HFF-Myc (cell line): ENCODE results near the gene PARD6G.

Experiments
- DNase-seq: peaks from one replicate; pipeline ENCODE4 v3.0.0-alpha.2; 2011; ENCODE audit warnings: low read depth; ENCODE audit errors: extremely low read depth
- H3K4me3 ChIP-seq: replicated peaks from 2 replicates; pipeline ENCODE4 v1.5.1; 2011; ENCODE audit warnings: low read depth, mild to moderate bottlenecking, control low read depth, low read length
- CTCF ChIP-seq: IDR thresholded peaks from 2 replicates; pipeline ENCODE4 v1.5.1; 2012; ENCODE audit warnings: mild to moderate bottlenecking, low read depth, low read length, control low read depth; ENCODE audit errors: missing control alignments

The PARD6G gene

GRCh38 chr18:80232030-80232429, 15.3 kb downstream of the PARD6G start:
- DNase-seq, result no peak
- TF ChIP-seq CTCF, result no peak
- no peak overlapping the region for H3K4me3 ChIP-seq

- no peak overlapping the region for H3K4me3 ChIP-seq
- TF ChIP-seq CTCF, result no peak
- no peak for DNase-seq
These were observed 15.7 kb downstream of the PARD6G start for GRCh38 chr18:80231616-80232015.

DNA sequence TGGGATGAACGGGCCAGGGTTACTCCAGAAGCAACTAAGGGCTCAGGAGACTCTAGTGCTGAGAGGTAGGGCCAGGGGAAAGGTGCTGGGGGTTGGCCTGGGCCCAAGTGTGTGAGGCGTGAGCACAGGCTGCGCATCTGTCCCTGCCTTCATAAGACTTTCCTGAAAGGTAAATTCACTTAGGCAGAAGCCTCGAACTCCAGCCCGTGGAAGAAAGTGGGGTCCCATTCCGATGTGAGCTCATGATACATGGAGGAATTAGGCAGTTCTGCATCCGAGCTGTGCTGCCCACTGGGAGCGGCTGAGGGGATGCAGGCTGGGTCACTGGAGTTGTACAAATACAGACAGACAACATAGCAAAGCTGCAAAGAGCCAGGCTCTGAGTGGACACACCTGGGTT, 16.2 kb downstream of the PARD6G start:
- DNase-seq, result no peak
- TF ChIP-seq CTCF, result no peak
- no peak overlapping the region for H3K4me3 ChIP-seq

DNA sequence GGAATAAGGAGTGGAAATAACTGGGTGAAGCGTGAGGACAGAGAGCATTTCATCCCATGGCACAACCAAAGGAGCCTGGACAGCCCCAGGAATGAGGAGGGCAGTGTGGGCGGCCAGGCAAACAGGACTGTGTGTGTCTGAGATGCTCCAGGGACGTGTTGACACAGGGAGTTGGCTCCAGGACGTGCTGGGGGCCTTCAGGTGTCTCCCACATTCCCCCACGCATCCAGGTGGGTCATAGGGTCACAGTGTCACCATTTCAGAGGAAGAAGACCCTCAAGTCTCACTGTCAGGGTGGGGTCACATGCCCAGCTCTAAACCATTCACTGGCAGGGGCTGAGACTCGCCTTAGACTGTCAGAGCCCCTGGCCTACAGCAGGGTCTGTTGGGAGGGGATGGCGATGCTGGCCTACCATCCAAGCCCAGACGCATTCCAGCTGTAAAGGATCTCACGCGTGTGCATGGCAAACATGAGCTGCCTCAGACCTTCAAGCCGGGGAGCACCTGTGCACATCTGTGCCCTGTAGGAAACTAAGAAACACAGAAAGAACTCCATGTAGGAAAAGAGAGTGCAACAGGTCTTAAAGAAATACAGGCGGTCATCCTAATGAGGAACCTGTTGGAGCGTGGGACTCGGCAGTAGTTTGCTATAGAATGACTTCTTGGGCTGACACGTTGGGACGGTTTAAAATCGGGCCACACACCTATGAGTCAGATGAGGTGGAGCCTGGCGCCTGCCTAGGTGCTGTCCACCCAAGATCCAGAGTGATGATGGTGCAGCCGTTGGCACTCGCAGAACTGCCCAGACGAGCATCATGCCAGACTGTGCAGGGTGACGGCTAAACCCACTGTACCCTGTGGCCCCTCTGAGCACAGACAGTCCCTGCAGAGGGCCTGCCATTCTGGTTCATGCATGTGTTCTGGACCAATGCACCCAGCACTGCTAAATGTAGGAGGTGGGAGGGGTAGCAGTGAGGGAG, 17.3 kb downstream of the PARD6G start:
- H3K4me3 ChIP-seq, result no peak overlapping the region
- no peak for DNase-seq
- TF ChIP-seq CTCF, result no peak

GRCh38 chr18:80229363-80229762, 18.0 kb downstream of the PARD6G start:
- no peak for TF ChIP-seq CTCF

GRCh38 chr18:80228051-80228848, 19.1 kb downstream of the PARD6G start:
- no peak for TF ChIP-seq CTCF
- H3K4me3 ChIP-seq, result no peak overlapping the region
- no peak for DNase-seq

More at GRCh38 chr18:80229363-80229762, 18.0 kb downstream of the PARD6G start:
- no peak for DNase-seq
- no peak overlapping the region for H3K4me3 ChIP-seq
